HEK293T (cell line): ENCODE data around the gene LAMC2.

Experiments
- CTCF ChIA-PET: fragments of 350-600 bp; formaldehyde crosslinking; extraction: SDS; loops from one replicate; lab custom pipeline; 2021; ENCODE audit warnings: antibody characterized with exemption, inconsistent platforms; lab: Yijun Ruan, JAX
- POLR2A ChIA-PET: fragments of 350-600 bp; formaldehyde crosslinking; extraction: SDS; loops from one replicate; lab custom pipeline; 2020; ENCODE audit warnings: antibody characterized with exemption, inconsistent platforms; lab: Yijun Ruan, JAX
- DNase-seq: peaks from one replicate; pipeline ENCODE4 v3.0.0; 2012; ENCODE audit warnings: mixed read lengths; ENCODE audit errors: extremely low spot score
- ARNT ChIP-seq: fragments of 450-650 bp; IDR thresholded peaks from 2 replicates; pipeline ENCODE4 v1.6.1; 2017; ENCODE audit warnings: mild to moderate bottlenecking
- BHLHE40 ChIP-seq: fragments of 450-650 bp; IDR thresholded peaks from 2 replicates; pipeline ENCODE4 v1.6.1; 2016; ENCODE audit warnings: mild to moderate bottlenecking, moderate library complexity, borderline replicate concordance
- CTBP1 ChIP-seq: fragments of 450-650 bp; IDR thresholded peaks from 2 replicates; pipeline ENCODE4 v1.6.1; 2016; ENCODE audit warnings: borderline replicate concordance
- ELF4 ChIP-seq: fragments of 450-650 bp; IDR thresholded peaks from 2 replicates; pipeline ENCODE4 v1.6.1; 2017; ENCODE audit warnings: antibody characterized with exemption
- FOXA1 ChIP-seq: fragments of 450-650 bp; IDR thresholded peaks from 2 replicates; pipeline ENCODE4 v1.6.1; 2016; ENCODE audit warnings: mild to moderate bottlenecking
- FOXK2 ChIP-seq: fragments of 450-650 bp; IDR thresholded peaks from 2 replicates; pipeline ENCODE4 v1.6.1; 2016; ENCODE audit warnings: mild to moderate bottlenecking
- FOXM1 ChIP-seq: fragments of 450-650 bp; IDR thresholded peaks from 2 replicates; pipeline ENCODE4 v1.6.1; 2017; ENCODE audit warnings: mild to moderate bottlenecking, borderline replicate concordance
- HDGF ChIP-seq: fragments of 450-650 bp; IDR thresholded peaks from 2 replicates; pipeline ENCODE4 v1.6.1; 2017; ENCODE audit warnings: antibody characterized with exemption, borderline replicate concordance
- L3MBTL2 ChIP-seq: fragments of 450-650 bp; conservative IDR thresholded peaks from 2 replicates; pipeline ENCODE4 v1.6.1; 2016; ENCODE audit warnings: mild to moderate bottlenecking
- LEF1 ChIP-seq: fragments of 450-650 bp; IDR thresholded peaks from 2 replicates; pipeline ENCODE4 v1.6.1; 2017; ENCODE audit warnings: mild to moderate bottlenecking, borderline replicate concordance
- NFRKB ChIP-seq: fragments of 450-650 bp; IDR thresholded peaks from 2 replicates; pipeline ENCODE4 v1.6.1; 2016; ENCODE audit warnings: mild to moderate bottlenecking, moderate library complexity
- SP1 ChIP-seq: fragments of 450-650 bp; IDR thresholded peaks from 2 replicates; pipeline ENCODE4 v1.6.1; 2017
- SUZ12 ChIP-seq: fragments of 450-650 bp; IDR thresholded peaks from 2 replicates; pipeline ENCODE4 v1.6.1; 2016; ENCODE audit warnings: mild to moderate bottlenecking
- TARDBP ChIP-seq: fragments of 450-650 bp; IDR thresholded peaks from 2 replicates; pipeline ENCODE4 v1.6.1; 2016
- ZNF384 ChIP-seq: fragments of 450-650 bp; IDR thresholded peaks from 2 replicates; pipeline ENCODE4 v1.6.1; 2016
- TF ChIP-seq, protein P1 (sequence below): fragments of 450-650 bp; IDR thresholded peaks from 2 replicates; pipeline ENCODE4 v1.6.1; 2016

LAMC2 gene

DNA sequence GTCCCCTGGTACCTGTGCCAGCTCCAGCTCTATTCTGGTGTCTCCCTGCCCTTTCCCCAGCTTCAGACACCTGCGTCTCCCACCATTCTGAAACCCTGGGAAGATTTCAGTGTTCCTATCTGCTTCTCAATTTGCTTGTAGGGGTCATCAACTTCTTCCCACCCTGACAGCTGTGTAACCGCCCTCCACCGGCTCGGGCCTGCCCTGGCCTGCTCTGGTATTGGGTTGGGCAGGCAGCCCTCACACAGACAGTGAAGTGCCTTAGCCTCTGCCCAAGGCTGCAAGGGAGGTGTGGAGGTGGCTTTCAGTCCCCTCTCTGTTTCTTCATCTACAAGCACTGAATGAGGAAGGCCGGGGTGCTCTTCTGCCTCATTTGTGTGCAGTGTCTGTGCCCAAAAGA, 97.2 kb downstream of the LAMC2 start:
- CTCF ChIA-PET: interaction anchor here (1.1 to 1.8 kb wide), 2 partner anchors 10 to 23 kb away, joined by 3 to 4 read pairs; no protein-coding TSS in a partner anchor
- DNase-seq: no peak
- POLR2A ChIA-PET: interaction anchor here (1.0 kb wide), 1 partner anchor 48 kb away, joined by 3 read pairs; no protein-coding TSS in a partner anchor
- TF ChIP-seq HDGF: no peak
- TF ChIP-seq ARNT: no peak

- POLR2A ChIA-PET: interaction anchor here (1.0 kb wide), 1 partner anchor 49 kb away, joined by 3 read pairs; no protein-coding TSS in a partner anchor
Measured at GRCh38 chr1:183284086-183284485, 98.0 kb downstream of the LAMC2 start.

GRCh38 chr1:183285256-183285655, 99.2 kb downstream of the LAMC2 start:
- CTCF ChIA-PET: no interaction called here
- no peak for DNase-seq
- TF ChIP-seq ELF4 (no peak), ARNT (no peak), NFRKB (no peak), TARDBP (no peak), FOXK2 (no peak), L3MBTL2 (no peak), ZNF384 (no peak), HDGF (no peak), BHLHE40 (no peak), CTBP1 (no peak), SUZ12 (no peak), FOXM1 (no peak), LEF1 (no peak), FOXA1 (no peak), SP1 (no peak)
- TF ChIP-seq, protein P1, sequence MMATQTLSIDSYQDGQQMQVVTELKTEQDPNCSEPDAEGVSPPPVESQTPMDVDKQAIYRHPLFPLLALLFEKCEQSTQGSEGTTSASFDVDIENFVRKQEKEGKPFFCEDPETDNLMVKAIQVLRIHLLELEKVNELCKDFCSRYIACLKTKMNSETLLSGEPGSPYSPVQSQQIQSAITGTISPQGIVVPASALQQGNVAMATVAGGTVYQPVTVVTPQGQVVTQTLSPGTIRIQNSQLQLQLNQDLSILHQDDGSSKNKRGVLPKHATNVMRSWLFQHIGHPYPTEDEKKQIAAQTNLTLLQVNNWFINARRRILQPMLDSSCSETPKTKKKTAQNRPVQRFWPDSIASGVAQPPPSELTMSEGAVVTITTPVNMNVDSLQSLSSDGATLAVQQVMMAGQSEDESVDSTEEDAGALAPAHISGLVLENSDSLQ: no peak
- POLR2A ChIA-PET: no interaction called here

More at GRCh38 chr1:183284086-183284485, 98.0 kb downstream of the LAMC2 start:
- CTCF ChIA-PET: interaction anchor here (1.8 kb wide), 1 partner anchor 9 kb away, joined by 4 read pairs; no protein-coding TSS in a partner anchor
- no peak for DNase-seq
- TF ChIP-seq BHLHE40 (no peak), ARNT (no peak), FOXM1 (no peak), LEF1 (no peak), TARDBP (no peak), L3MBTL2 (no peak), FOXA1 (no peak), CTBP1 (no peak), HDGF (no peak)
- TF ChIP-seq, protein P1: no peak

DNA sequence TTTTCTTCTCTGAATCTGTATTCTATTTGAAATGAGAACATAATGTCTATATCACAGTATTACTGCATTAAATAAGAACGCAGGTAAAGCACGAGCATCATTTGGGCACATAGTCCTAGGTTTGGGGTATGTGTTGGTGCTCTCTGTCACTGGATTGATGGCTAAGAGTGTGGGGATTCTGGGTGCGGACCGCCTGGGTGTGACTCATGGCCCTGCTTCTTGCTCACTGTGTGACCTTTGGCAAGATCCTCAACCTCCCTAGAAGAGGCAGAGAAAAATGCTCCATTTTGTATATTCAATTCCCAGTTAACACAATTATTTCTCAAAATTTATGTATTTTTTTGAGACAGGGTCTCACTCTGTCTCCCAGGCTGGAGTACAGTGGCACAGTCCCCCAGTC, 99.7 kb downstream of the LAMC2 start:
- TF ChIP-seq ZNF384: no peak
- TF ChIP-seq ARNT: no peak
- TF ChIP-seq, protein P1: no peak
- no peak for TF ChIP-seq HDGF
- no peak for TF ChIP-seq FOXM1
- TF ChIP-seq FOXA1: no peak
- no peak for TF ChIP-seq SUZ12
- TF ChIP-seq L3MBTL2: no peak
- no peak for TF ChIP-seq BHLHE40
- ChIA-PET POLR2A (no interaction called here), CTCF (no interaction called here)
- DNase-seq: no peak

GRCh38 chr1:183287191-183287675, 101.2 kb downstream of the LAMC2 start:
- DNase-seq: no peak
- ChIA-PET CTCF (no interaction called here), POLR2A (no interaction called here)

DNA sequence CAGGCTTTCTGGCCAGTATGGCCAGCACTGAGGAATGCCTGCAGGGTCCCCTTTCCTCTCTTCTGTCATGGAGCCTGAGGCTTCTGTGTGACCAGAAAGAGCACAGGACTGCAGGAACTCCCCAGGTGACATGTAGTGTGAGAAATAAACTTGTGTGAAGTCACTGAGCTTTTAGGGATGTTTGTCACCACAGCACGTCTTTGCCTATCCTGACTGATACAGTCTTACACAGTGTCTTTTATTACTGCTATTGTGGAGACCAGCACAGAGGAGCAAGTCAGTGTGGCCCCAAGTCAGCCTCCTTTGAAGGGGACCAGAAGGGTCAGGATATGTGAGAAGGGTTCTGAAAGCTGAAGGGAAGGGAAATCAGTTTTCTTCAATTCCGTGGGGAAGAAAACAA, 102.5 kb downstream of the LAMC2 start:
- DNase-seq: no peak
- TF ChIP-seq FOXK2: no peak
- no peak for TF ChIP-seq SUZ12
- TF ChIP-seq LEF1: no peak
- TF ChIP-seq, protein P1: no peak
- no peak for TF ChIP-seq ARNT
- no peak for TF ChIP-seq ELF4
- CTCF ChIA-PET: no interaction called here
- POLR2A ChIA-PET: no interaction called here

More at GRCh38 chr1:183287191-183287675, 101.2 kb downstream of the LAMC2 start:
- TF ChIP-seq FOXK2 (no peak), CTBP1 (no peak)
